BJ (cell line): Measurements from ENCODE around the gene TMEM89. TPM values are rescaled to one million over a fixed set of nuclear protein-coding genes. Genes with fewer than 3 reads are reported as not detected.

Source experiments
- CTCF ChIA-PET: fragments of 350-600 bp; formaldehyde crosslinking; extraction: SDS; loops from one replicate; lab custom pipeline; 2021; ENCODE audit warnings: antibody characterized with exemption, inconsistent platforms; lab: Yijun Ruan, JAX
- POLR2A ChIA-PET: fragments of 300-600 bp; sonication (Branson Sonifier 250); formaldehyde crosslinking; extraction: SDS; loops from one replicate; lab custom pipeline; 2021; ENCODE audit warnings: antibody characterized with exemption; lab: Charles Lee
- DNase-seq: peaks from one replicate; pipeline ENCODE4 v3.0.0-alpha.2; 2011; ENCODE audit warnings: low read depth
- H3K27me3 ChIP-seq: 2 replicates; pipeline ENCODE4 v1.6.0; 2011; ENCODE audit warnings: low read length; ENCODE audit not compliant: control insufficient read depth, insufficient read depth
- H3K36me3 ChIP-seq: 2 replicates; pipeline ENCODE4 v1.5.1; 2011; ENCODE audit warnings: low read length; ENCODE audit not compliant: control insufficient read depth, insufficient read depth
- H3K4me3 ChIP-seq: 2 replicates; pipeline ENCODE4 v1.5.1; 2011; ENCODE audit warnings: low read depth, mild to moderate bottlenecking, control low read depth, low read length
- CTCF ChIP-seq: IDR thresholded peaks from 2 replicates; pipeline ENCODE4 v1.5.1; 2011; ENCODE audit warnings: low read depth, mild to moderate bottlenecking, control low read depth, inconsistent platforms, low read length, moderate library complexity; ENCODE audit not compliant: insufficient read depth
- polyA plus RNA-seq: library from polyadenylated mRNA; depleted of rRNA; stranded (reverse); fragments of >200 nt; gene quantifications from 2 replicates; pipeline ENCODE4 v1.2.3, GENCODE V29; 2011

TMEM89 gene
- polyA plus RNA-seq, 1 experiment: not detected

DNA sequence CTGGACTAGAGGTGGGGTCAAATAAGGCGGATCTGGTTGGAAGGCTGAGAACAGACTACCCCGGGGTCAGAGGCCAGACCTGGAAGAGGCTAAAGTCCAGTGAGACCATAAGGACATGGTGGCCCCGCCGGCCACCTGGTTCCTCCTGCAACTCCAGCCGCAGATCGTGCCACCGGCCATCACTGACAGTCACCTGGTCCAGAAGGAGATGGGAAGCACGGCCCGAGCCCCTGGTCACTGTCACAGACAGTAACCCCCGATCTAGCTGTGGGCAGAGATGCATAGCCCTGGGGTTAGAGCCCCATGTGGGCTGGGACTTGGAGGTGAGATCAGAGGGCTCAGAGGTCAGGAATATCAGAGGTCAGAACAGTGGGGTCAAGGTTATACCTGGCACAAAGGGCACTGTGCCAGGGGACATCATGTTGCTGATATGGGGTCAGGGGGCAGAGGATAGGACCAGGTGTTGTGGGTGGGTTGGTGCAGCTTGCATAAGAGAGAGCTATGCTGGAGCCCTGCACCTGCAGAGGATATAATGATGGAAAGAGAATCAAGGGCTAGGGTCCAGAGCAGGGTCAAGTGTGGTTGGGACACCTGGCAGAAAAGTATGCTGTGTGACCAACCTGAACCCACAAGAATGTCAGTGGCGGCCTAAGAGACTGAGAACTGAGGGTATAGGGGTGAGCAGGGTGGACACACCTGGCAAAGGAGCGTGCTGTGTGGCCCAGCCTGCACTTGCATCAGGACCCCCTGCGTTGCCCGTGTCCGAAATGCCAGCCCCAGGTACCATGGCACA lies 31.6 kb upstream of the TMEM89 start:
- no peak for TF ChIP-seq CTCF
- no peaks in the 10 kb centered on the region for H3K36me3 ChIP-seq
- DNase-seq: no peak
- no peak overlapping the region for H3K4me3 ChIP-seq
- ChIA-PET POLR2A (no interaction called here), CTCF (interaction anchor here (0.9 to 1.5 kb wide), 3 partner anchors 14 to 95 kb away, joined by 3 to 5 read pairs (median 3); partner anchors contain the start of gene SLC26A6)
- H3K27me3 ChIP-seq: no peaks in the 10 kb centered on the region

GRCh38 chr3:48651771-48652170 lies 30.2 kb upstream of the TMEM89 start:
- Histone ChIP-seq H3K27me3 (no peaks in the 10 kb centered on the region), H3K4me3 (no peak overlapping the region), H3K36me3 (no peaks in the 10 kb centered on the region)
- ChIA-PET POLR2A (no interaction called here), CTCF (interaction anchor here (1.5 kb wide), 1 partner anchor 16 kb away, joined by 5 read pairs; the partner anchor contains the start of gene SLC26A6)
- no peak for TF ChIP-seq CTCF
- DNase-seq: no peak

DNA sequence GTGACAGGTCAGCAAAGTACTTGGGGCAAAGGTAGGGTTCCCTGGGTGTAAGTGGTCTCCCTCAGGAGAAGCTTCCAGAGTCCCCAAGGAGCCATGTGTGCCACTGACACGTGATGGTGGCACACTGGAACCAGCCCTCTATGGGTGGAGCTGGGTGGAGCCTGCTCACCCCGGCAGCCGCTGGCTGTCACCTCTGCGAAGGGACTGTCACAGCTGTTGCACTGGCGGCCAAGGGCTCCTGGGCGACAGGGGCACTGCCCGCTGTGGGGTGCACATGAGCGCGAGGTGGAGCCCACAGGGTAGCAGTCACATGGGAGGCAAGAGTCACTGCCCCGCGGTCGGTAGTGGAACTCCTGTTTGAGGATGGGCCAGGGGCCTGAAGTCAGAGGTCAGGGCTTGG lies 29.2 kb upstream of the TMEM89 start:
- no peak for DNase-seq
- Histone ChIP-seq H3K36me3 (no peaks in the 10 kb centered on the region), H3K27me3 (no peaks in the 10 kb centered on the region), H3K4me3 (no peak overlapping the region)
- ChIA-PET POLR2A (no interaction called here), CTCF (interaction anchor here (1.5 kb wide), 1 partner anchor 15 kb away, joined by 5 read pairs; the partner anchor contains the start of gene SLC26A6)
- no peak for TF ChIP-seq CTCF

DNA sequence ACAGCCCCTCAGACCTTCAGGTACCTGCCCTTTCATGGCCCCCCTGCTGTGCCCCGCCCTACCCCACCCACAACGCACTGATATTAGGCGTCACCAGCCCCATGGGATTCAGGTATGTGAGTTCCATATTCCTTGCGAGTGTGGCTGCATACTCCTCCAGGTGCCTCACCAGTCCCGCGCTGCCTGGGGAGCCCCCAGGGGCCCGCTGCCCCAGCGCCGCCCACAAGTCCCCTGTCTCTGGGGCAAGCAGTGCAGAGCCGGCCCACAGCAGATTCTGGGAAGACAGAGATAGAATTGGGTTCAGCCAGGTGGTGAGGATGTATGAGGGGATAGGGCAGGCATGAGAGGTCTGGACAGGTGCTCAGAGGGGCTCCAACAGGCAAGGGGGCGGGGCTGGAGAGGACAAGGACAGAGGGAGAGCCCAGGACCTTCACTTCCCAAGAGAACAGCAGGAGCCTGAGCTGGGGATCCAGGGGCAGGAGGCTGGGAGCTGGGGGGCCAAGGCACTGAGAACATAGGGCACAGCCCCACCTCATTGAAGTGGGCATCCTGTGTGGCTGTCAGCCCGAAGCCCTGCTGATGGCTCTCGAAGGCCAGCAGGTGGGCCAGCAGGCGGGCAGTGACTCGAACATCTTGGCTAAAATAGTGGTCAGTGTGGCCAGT lies 26.8 kb upstream of the TMEM89 start:
- ChIA-PET POLR2A (interaction anchor here (0.6 kb wide), 1 partner anchor 14 kb away, joined by 4 read pairs; no protein-coding TSS in a partner anchor), CTCF (interaction anchor here (0.7 to 1.1 kb wide), 3 partner anchors 12 to 212 kb away, joined by 3 read pairs; partner anchors contain the start of gene SLC26A6)
- no peak for DNase-seq
- H3K27me3 ChIP-seq: no peaks in the 10 kb centered on the region
- TF ChIP-seq CTCF: no peak
- H3K36me3 ChIP-seq: no peaks in the 10 kb centered on the region
- no peak overlapping the region for H3K4me3 ChIP-seq

GRCh38 chr3:48647714-48648113 lies 26.1 kb upstream of the TMEM89 start:
- POLR2A ChIA-PET: no interaction called here
- TF ChIP-seq CTCF: no peak
- CTCF ChIA-PET: no interaction called here
- DNase-seq: no peak
- H3K4me3 ChIP-seq: no peak overlapping the region
- H3K27me3 ChIP-seq: no peaks in the 10 kb centered on the region
- no peaks in the 10 kb centered on the region for H3K36me3 ChIP-seq
